ENCODE results near the gene FAM120A. TPM values are rescaled to one million over a fixed set of nuclear protein-coding genes. Genes with fewer than 3 reads are reported as not detected.

The FAM120A gene
- total and polyA plus RNA-seq, 2 of the 13 experiments (the other 11 are each of a cell fraction or from before 2014, with no cell fraction given) = 41.3 to 44.4 TPM

DNA sequence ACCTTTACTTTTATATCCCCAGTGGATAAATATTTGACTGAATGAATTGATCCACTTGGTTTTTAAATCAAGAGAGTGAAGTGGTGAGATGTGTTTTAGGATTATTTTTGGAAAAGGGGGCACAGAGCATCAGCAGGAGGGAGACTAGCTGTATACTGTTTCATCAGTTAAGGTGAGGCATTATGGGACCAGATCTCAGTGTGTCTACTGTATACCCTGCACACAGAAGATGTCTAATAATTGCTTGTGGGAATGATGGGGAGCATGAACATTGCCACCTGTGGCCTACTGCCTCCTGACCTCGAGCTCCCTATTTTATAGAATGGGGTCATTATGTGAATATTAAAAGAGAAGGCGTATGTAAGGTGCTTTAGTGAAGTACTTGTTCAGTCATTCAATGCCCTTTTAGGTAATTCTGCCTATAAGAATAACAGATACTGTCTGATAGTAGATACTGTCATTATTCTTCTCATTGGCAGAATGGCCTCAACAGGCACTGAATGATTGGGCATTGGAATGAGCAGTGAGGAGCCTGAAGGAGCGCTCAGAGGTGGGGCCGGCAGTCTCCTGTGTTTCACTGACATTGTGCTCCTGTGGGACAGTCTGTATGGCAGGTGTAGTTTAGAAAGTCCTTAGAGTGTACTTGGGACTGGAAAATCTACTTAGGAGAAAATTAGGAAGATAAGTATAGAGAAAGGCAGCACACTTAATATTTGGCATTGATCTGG lies 49.2 kb downstream of the FAM120A start:
- Histone ChIP-seq H2AFZ (ENCODE audit: low read length) (no peak overlapping the region), H3K4me1 (ENCODE audit: insufficient read depth, low read length) (no peaks in the 10 kb centered on the region), H3K4me3 (replicated peaks in 1 of 3; ENCODE audit: insufficient read depth in 1 of 3, low read depth in 2 of 3, low read length in 3 of 3) (no peak overlapping the region), H3K4me2 (ENCODE audit: low read depth, low read length) (no peak overlapping the region), H3K9me3 (ENCODE audit: low read length) (no peaks in the 10 kb centered on the region), H3K9ac (ENCODE audit: insufficient read depth, low read depth, low read length) (no peak overlapping the region), H3K79me2 (ENCODE audit: insufficient read depth, low read length) (no peaks in the 10 kb centered on the region), H3K27me3 (ENCODE audit: control insufficient read depth in 1 of 2, insufficient read depth in 2 of 2, low read length in 2 of 2) (no peaks in the 10 kb centered on the region), H4K20me1 (ENCODE audit: insufficient read depth, low read length) (no peaks in the 10 kb centered on the region), H3K36me3 (replicated peaks in 1 of 2; ENCODE audit: control insufficient read depth in 1 of 2, insufficient read depth in 2 of 2, low read length in 2 of 2) (peaks cover 24 to 72% of the 10 kb centered on the region in 2 experiments), H3K27ac (ENCODE audit: extremely low read length, insufficient read depth, low read length) (no peak overlapping the region)
- POLR2A ChIA-PET = no interaction called here
- intact Hi-C loops (cut with micrococcal nuclease; ENCODE audit: unreplicated experiment) (no loop called here), in situ Hi-C loops (cut with HindIII; ENCODE audit: extremely low pct_ligation_motif_present, low pct_unique_long_range_greater_than_20kb) (no loop called here)
- BruUV-seq (replicated peaks) = no TSS peak
- WGBS (ENCODE audit: low lambda C conversion rate) = 97% methylated on average over 4 of the region's 4 CpGs
- TF ChIP-seq SIN3B (IDR thresholded peaks at IDR 0.05; ENCODE audit: low read length) (no peak), ZC3H4 (CRISPR knock-in tag; IDR thresholded peaks at IDR 0.05; ENCODE audit: borderline replicate concordance) (no peak), ZEB1 (IDR thresholded peaks at IDR 0.05; ENCODE audit: insufficient replicate concordance, low read depth) (no peak), ZNF678 (CRISPR knock-in tag; IDR thresholded peaks at IDR 0.05) (no peak)
- TF ChIP-seq, protein P1, sequence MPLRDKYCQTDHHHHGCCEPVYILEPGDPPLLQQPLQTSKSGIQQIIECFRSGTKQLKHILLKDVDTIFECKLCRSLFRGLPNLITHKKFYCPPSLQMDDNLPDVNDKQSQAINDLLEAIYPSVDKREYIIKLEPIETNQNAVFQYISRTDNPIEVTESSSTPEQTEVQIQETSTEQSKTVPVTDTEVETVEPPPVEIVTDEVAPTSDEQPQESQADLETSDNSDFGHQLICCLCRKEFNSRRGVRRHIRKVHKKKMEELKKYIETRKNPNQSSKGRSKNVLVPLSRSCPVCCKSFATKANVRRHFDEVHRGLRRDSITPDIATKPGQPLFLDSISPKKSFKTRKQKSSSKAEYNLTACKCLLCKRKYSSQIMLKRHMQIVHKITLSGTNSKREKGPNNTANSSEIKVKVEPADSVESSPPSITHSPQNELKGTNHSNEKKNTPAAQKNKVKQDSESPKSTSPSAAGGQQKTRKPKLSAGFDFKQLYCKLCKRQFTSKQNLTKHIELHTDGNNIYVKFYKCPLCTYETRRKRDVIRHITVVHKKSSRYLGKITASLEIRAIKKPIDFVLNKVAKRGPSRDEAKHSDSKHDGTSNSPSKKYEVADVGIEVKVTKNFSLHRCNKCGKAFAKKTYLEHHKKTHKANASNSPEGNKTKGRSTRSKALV (CRISPR knock-in tag; IDR thresholded peaks at IDR 0.05) = no peak
- TF ChIP-seq, protein P2, sequence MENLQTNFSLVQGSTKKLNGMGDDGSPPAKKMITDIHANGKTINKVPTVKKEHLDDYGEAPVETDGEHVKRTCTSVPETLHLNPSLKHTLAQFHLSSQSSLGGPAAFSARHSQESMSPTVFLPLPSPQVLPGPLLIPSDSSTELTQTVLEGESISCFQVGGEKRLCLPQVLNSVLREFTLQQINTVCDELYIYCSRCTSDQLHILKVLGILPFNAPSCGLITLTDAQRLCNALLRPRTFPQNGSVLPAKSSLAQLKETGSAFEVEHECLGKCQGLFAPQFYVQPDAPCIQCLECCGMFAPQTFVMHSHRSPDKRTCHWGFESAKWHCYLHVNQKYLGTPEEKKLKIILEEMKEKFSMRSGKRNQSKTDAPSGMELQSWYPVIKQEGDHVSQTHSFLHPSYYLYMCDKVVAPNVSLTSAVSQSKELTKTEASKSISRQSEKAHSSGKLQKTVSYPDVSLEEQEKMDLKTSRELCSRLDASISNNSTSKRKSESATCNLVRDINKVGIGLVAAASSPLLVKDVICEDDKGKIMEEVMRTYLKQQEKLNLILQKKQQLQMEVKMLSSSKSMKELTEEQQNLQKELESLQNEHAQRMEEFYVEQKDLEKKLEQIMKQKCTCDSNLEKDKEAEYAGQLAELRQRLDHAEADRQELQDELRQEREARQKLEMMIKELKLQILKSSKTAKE (CRISPR knock-in tag; IDR thresholded peaks at IDR 0.05; ENCODE audit: borderline replicate concordance) = no peak
- TF ChIP-seq, protein P3, sequence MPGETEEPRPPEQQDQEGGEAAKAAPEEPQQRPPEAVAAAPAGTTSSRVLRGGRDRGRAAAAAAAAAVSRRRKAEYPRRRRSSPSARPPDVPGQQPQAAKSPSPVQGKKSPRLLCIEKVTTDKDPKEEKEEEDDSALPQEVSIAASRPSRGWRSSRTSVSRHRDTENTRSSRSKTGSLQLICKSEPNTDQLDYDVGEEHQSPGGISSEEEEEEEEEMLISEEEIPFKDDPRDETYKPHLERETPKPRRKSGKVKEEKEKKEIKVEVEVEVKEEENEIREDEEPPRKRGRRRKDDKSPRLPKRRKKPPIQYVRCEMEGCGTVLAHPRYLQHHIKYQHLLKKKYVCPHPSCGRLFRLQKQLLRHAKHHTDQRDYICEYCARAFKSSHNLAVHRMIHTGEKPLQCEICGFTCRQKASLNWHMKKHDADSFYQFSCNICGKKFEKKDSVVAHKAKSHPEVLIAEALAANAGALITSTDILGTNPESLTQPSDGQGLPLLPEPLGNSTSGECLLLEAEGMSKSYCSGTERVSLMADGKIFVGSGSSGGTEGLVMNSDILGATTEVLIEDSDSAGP (CRISPR knock-in tag; IDR thresholded peaks at IDR 0.05; ENCODE audit: borderline replicate concordance) = no peak
- DNase-seq (ENCODE audit: low spot score) = no peak
- CTCF ChIA-PET (ENCODE audit: low intra/inter-chr PET ratio, low total read pairs) = no interaction called here
- FAIRE-seq = no peak
- no peak for ATAC-seq

Measured in HepG2 (cell line).